GM19467 (cell line): ENCODE data around the gene CDK17.
"Not testable (repeated sequence)": the region's sequence is repeated elsewhere in the genome, so short reads cannot be mapped to it uniquely, and the experiment has no call there.

Experiments
- ATAC-seq: cut with Tn5 transposase; IDR thresholded peaks from one replicate; pipeline ENCODE4 v1.9.1; 2021; ENCODE audit warnings: mild to moderate bottlenecking, moderate library complexity; ENCODE audit not compliant: unreplicated experiment

Gene CDK17

GRCh38 chr12:96359328-96359727 lies 40.9 kb downstream of the CDK17 start:
- no peak for ATAC-seq

GRCh38 chr12:96356831-96357230 lies 43.4 kb downstream of the CDK17 start:
- ATAC-seq, result no peak

DNA sequence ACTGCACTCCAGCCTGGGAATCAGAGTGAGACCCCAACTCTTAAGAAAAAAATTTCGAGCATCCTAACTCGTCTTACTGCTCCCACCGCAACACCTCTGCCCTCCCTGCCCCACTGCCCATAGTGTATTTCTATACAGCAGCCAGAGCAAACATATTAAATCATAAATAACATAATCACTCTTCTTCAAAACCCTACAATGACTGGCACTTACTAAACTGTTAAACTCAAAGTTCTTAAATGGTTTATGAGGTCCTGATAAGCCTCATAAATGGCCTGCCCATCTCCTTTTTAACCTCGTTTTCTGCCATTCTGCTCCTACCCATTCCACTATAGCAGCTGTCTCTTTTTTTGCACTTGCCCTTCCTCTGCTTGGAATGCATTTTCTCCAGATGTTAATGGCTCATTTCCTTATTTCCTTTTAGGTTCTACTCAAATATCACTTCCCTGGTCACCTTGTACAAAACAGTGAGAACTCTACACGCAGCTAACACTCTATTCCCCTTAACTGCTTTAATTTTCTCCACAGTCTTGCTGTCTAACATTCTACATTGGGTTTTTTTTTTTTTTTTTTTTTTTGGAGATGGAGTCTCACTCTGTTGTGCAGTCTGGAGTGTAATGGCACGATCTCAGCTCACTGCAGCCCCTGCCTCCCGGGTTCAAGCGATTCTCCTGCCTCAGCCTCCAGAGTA lies 45.2 kb downstream of the CDK17 start:
- no peak for ATAC-seq

GRCh38 chr12:96354326-96354725 lies 45.9 kb downstream of the CDK17 start:
- no peak for ATAC-seq

- ATAC-seq, result no peak
These were observed 47.9 kb downstream of the CDK17 start for GRCh38 chr12:96352161-96352835.

GRCh38 chr12:96350982-96351381 lies 49.3 kb downstream of the CDK17 start:
- ATAC-seq, result no peak

DNA sequence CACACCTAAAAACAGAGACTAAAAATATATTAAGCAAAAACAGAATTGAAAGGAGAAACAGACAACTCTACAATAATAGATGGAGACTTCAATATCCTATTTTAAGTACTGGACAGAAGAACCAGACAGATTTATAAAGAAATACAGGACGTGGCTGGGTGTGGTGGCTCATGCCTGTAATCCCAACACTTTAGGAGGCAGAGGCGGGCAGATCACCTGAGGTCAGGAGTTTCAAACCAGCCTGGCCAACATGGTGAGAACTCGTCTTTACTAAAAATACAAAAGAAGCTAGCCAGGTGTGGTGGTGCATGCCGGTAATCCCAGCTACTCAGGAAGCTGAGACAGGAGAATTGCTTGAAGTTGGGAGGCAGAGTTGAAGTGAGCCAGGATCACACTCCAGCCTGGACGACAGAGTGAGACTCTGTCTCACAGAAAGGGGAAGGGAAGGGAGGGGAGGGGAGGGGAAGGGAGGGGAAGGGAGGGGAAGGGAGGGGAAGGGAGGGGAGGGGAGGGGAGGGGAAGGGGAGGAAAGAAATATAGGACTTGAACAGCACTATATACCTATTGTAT lies 53.0 kb downstream of the CDK17 start:
- no peak for ATAC-seq

DNA sequence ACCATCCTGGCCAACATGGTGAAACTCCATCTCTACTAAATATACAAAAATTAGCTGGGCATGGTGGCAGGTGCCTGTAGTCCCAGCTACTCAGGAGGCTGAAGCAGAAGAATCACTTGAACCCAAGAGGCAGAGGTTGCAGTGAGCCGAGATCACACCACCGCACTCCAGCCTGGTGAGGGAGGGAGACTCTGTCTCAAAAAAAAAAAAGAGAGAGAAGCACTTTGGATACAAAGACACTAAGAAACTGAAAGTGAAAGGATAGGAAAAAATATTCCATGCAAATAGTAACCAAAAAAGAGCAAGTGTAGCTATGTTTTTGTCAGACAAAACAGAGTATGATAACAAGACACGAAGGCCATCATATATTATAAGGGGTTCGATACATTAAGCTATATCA lies 53.5 kb downstream of the CDK17 start:
- not testable (repeated sequence) for ATAC-seq

DNA sequence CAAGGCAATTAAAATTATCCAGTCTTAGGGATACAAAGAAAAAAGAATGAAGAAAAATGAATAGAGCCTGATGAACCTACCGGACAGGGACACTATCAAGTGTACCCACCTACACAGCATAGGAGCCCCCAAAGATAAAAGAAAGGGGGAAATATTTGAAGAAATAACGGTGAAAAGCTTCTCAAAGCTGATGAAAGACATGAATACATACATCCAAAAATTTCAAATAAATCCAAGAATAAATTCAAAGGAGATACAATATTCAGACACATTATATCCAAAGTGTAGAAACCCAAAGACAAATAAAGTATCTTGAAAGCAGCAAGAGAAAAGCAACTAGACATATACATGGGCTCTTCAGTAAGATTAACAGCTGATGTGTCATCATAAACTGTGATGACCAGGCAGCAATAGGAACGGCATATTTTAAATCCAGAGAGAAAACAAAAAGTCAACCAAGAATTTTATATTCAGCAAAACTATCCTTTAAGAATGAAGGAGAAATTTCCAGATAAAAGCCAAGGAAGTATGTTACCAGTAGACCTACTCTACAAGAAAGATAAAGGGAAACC lies 56.0 kb downstream of the CDK17 start:
- ATAC-seq, result no peak

DNA sequence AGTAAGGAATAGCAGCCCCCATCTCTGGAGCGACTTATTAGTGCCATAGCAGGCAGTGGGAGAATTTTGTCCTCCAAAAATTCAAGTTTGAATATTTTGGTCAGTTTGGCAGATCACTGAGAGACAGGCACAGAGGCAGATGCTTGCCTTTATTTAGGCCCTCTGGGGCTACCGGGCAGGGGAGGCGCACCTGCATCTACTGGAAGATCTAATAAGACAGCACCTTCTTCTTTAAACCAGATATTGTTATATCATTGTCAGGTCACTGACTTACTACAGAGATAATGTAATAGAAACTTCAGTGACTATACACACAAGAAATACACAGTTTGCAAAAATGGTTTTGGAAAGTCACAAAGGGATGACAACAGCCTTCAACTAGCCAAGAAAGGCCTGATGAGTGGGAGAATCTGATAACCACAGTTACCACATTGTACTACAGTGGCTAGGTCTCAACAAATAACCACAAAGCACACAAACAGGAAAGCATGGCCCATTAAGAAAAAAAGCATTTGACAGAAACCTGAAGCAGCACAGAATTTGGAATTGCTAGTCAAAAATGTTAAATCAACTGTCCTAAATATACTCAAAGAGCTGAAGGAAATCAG lies 56.8 kb downstream of the CDK17 start:
- ATAC-seq, result peak; percentile 79

DNA sequence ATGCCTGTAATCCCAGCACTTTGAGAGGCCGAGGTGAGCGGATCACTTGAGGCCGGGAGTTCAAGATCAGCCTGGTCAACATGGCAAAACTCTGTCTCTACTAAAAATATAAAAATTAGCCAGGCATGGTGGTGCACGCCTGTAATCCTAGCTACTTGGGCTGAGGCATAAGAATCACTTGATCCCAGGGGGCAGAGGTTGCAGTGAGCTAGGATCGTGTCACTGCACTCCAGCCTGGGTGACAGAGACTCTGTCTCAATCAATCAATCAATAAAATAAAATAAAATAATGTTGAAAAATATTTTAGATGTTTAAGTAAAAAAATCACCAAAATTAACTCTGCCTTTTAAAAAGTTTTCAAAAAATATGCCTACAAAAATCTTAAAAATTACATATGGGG lies 60.6 kb downstream of the CDK17 start:
- not testable (repeated sequence) for ATAC-seq

- no peak for ATAC-seq
These were observed 61.3 kb downstream of the CDK17 start for GRCh38 chr12:96338852-96339471.

- no peak for ATAC-seq
These were observed 62.3 kb downstream of the CDK17 start for GRCh38 chr12:96337953-96338352.

- no peak for ATAC-seq
These were observed 63.8 kb downstream of the CDK17 start for GRCh38 chr12:96336489-96336888.

- ATAC-seq, result no peak
These were observed 65.0 kb downstream of the CDK17 start for GRCh38 chr12:96335270-96335669.

DNA sequence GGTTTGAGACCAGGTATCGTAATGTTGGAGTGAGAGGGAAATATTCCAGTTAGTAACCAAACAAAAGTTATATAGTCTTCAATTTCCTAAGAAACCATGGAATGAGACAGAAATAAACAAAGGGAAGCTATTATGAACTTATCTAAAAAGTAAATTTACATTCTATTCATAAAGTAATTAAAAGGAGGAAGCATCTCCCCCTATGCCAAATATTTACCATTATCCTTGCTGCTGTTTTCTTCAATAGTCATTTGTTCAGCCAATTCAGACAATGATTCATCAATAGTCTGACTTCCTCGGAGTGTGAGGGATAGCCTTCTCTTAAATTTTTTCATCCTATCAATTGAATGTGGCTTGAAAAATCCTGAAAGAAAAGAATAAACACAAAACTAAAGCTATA lies 65.7 kb downstream of the CDK17 start:
- ATAC-seq, result no peak

DNA sequence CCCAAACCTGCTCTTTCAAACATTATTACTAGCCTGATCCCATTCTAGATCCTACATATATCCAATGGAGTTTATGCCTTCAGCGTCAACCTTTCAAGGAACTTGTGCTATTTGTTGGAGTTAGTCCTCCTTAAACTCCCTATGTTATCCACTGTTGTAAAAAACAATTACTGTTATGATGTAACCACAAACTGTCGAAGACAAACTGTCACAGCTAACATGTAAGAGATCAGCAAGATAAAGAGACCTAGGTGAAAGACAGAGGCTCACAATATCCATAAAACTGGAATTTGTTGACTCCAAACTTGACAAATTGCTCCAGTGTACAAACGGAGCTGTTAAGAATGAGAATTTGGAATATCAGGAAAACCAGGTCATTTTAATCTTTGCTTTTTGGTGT lies 70.7 kb downstream of the CDK17 start:
- ATAC-seq, result no peak

DNA sequence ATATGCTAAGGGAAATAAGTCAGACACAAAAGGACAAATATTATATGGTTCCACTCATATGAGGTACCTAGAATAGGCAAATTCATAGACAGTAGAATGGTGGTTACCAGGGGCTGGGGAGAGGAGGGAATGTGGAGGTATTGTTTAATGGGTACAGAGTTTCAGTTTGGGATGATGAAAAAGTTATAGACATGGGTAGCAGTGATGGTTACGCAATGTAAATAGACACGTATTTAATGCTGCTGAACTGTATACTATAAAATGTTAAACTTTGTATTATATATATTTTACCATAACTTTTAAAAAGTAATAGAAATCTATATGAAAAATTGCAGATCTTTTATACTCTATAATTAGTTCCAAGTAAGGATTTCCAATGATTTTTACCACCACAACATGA lies 71.2 kb downstream of the CDK17 start:
- ATAC-seq, result no peak

DNA sequence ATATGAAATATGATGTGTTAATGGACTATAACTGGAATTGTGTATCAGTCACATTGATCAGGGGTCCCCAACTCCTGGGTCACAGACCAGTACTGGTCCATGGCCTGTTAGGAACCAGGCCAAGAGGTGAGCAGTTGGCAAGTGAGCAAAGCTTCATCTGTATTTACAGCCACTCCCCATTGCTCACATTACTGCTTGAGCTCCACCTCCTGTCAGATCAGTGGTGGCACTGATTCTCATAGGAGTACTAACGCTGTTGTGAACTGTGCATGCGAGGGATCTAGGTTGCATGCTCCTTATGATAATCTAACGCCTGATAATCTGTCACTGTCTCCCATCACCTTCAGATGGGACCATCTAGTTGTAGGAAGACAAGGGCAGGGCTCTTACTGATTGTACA lies 72.3 kb downstream of the CDK17 start:
- ATAC-seq, result no peak

- peak; percentile 67 for ATAC-seq
These were observed 72.9 kb downstream of the CDK17 start for GRCh38 chr12:96327346-96327745.

DNA sequence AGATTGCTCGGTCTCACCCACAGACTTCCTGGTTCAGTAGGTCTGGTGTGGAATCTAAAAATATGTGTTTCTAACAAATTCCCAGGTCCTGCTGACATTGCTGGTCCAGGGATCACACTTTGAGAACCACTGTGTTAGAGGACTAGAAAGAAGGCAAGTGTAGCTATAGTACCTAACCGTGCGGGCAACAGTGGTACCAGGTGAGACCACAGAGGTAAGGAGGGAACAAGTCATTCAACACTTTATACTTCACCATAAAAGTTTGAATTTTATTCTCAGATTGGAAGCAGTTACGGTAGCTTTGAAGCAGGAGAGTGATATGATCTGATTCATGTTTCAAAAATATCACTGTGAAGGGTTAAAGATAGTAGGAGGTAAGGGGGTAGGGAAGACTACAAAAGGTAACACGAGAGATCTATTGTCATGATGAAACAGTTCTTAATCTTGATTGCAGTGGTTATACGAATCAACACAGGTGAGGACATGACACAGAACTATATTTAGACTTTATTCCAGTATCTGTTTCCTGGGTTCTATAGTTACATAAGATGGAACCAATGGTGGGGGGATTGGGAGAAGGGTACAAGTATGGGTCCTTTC lies 73.5 kb downstream of the CDK17 start:
- ATAC-seq, result no peak
